Upper lobe of right lung (tissue), 1 donor: ENCODE measurements around the gene DHDH. TPM values are rescaled to one million over a fixed set of nuclear protein-coding genes. Genes with fewer than 3 reads are reported as not detected.

ENCODE experiments used
- ATAC-seq: fragments of 200-7000 bp; cut with Tn5 transposase; one replicate; pipeline ENCODE4 v1.9.1; 2020; ENCODE audit warnings: mild to moderate bottlenecking, moderate library complexity
- DNase-seq: peaks from one replicate; pipeline ENCODE4 v3.0.0-alpha.2; 2020
- H3K27ac ChIP-seq: fragments of 200-600 bp; one replicate; pipeline ENCODE4 v1.8.0; 2022
- H3K27me3 ChIP-seq: fragments of 200-600 bp; one replicate; pipeline ENCODE4 v1.8.0; 2022; ENCODE audit warnings: mild to moderate bottlenecking
- H3K36me3 ChIP-seq: fragments of 200-600 bp; one replicate; pipeline ENCODE4 v1.8.0; 2022
- H3K4me1 ChIP-seq: fragments of 200-600 bp; one replicate; pipeline ENCODE4 v1.8.0; 2022
- H3K4me3 ChIP-seq: fragments of 200-600 bp; one replicate; pipeline ENCODE4 v1.8.0; 2022; ENCODE audit warnings: mild to moderate bottlenecking
- H3K9me3 ChIP-seq: fragments of 200-600 bp; one replicate; pipeline ENCODE4 v1.8.0; 2022
- CTCF ChIP-seq: fragments of 200-600 bp; IDR thresholded peaks from one replicate; pipeline ENCODE4 v1.8.0; 2022; ENCODE audit warnings: antibody characterized with exemption
- intact Hi-C: fragments of 100-400 bp; cut with DNase I; formaldehyde crosslinking; loops from one replicate; pipeline ENCODE4 v1.11.0; 2022
- total RNA-seq: library from RNA; stranded (reverse); fragmentation: NEBNext Ultra II Directional; extraction: Animal tissue kit (Norgen Biotek cat#: 25700); gene quantifications from one replicate; pipeline ENCODE4 v1.2.1, GENCODE V29; 2021
- donor health status: DM: no; HTN: yes; CAD: no; lungs with severe emphysema.

The DHDH gene
- total RNA-seq, 1 donor from 2014 or later, result 3.0 TPM

DNA sequence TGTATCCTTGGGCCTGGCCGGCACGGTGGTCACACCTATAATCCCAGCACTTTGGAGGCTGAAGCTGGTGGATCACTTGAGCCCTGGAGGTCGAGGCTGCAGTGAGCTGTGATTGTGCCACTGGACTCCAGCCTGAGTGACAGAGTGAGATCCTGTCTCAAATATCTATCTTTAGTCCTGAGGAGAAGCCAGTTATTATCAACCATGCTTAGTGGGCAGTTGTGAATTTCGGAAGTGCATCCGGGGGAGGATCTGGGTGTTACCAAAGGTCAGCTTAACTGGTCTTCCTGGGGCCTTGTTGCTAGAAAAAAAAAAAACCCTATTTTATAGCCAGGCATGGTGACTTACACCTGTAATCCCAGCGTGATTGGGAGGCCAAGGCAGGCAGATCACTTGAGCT is 9.6 kb downstream of the DHDH start:
- no peaks in the 10 kb centered on the region for H3K27me3 ChIP-seq
- H3K36me3 ChIP-seq, result no peaks in the 10 kb centered on the region
- intact Hi-C loops, result no loop called here
- no peak for DNase-seq
- no peak for ATAC-seq
- no peak for TF ChIP-seq CTCF
- no peaks in the 10 kb centered on the region for H3K9me3 ChIP-seq
- no peak overlapping the region for H3K27ac ChIP-seq
- H3K4me1 ChIP-seq, result no peaks in the 10 kb centered on the region
- H3K4me3 ChIP-seq, result no peak overlapping the region

DNA sequence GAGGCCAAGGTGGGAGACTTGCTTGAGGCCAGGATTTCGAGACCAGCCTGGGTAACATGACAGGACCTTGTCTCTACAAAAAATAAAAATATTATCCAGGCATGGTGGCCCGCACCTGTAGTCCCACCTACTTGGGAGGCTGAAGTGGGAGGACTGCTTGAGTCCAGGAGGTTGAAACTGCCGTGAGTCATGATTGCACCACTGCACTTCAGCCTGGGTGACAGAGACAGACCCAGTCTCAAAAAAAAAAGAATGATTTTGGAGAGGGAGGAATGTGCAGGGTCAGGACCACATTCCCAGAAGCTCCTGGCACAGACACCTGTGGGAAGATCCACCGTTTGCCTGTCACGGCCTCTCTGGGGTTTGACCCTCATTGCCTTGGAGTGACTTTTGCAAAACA is 11.9 kb downstream of the DHDH start:
- no peak for DNase-seq
- H3K27me3 ChIP-seq, result no peaks in the 10 kb centered on the region
- H3K9me3 ChIP-seq, result no peaks in the 10 kb centered on the region
- H3K4me1 ChIP-seq, result no peaks in the 10 kb centered on the region
- H3K36me3 ChIP-seq, result no peaks in the 10 kb centered on the region
- no peak for ATAC-seq
- intact Hi-C loops, result no loop called here
- H3K4me3 ChIP-seq, result no peak overlapping the region
- no peak for TF ChIP-seq CTCF
- H3K27ac ChIP-seq, result no peak overlapping the region

DNA sequence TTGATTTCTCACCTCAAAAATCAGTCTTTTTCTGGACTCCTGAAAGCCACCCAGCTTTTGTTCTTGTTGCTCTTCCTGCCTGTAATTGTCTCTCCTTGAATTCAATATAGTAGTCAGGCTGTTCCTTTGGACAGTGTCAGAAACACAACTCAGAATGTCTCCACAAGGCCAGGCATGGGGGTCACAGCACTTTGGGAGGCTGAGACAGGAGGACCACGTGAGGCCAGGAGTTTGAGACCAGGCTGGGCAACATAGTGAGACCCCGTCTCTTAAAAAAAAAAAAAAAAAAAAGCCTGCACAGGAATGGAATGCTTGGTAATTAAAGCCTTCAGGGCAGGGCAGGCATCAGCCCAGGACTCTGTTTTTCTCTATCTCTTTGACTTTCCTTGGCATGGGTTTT is 12.3 kb downstream of the DHDH start:
- ATAC-seq (no peak), DNase-seq (no peak)
- Histone ChIP-seq H3K27me3 (no peaks in the 10 kb centered on the region), H3K9me3 (no peaks in the 10 kb centered on the region), H3K4me1 (no peaks in the 10 kb centered on the region), H3K36me3 (no peaks in the 10 kb centered on the region), H3K4me3 (no peak overlapping the region), H3K27ac (no peak overlapping the region)
- intact Hi-C loops, result no loop called here
- no peak for TF ChIP-seq CTCF

DNA sequence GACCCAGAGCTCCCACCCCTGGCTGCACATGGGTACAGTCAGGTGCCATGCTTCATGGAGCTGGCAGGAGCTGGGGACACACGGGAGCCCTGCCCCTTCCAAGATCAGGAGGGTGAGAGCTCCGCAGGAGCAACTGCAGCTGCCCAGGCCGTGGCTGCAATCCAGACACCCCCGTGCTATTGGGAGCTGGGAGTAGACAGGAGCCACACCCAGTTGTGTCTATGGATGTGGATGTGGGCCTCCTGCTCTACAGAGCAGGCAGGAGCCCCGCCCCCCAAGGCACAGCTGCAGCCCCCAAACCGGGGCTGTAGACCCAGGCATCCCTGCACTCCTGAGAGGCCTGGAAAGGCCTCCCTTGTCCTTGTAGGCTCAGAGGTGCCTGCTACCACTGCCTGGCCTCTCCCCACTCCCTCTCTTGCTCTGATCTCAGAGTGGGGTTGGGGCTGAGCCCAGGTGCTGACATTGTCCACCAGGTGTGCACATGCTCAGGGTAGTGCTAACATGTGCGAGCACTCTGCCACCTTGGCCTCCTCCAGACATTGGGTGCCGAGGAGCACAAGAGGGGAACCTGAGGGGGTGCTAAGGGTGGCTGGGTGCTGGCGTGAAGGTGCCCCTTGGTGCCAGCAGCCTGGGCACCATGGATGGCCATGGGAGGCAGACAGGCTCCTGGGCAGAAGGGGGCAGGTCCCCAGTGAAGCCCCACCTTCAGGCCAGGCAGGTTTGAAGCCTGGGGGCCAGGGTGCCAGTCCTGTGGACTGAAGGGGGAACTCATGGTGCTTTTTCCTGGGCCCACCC is 13.2 kb downstream of the DHDH start:
- no peak for DNase-seq
- Histone ChIP-seq H3K4me3 (no peak overlapping the region), H3K27ac (no peak overlapping the region), H3K27me3 (no peaks in the 10 kb centered on the region), H3K4me1 (no peaks in the 10 kb centered on the region), H3K9me3 (no peaks in the 10 kb centered on the region), H3K36me3 (no peaks in the 10 kb centered on the region)
- ATAC-seq, result peak; percentile 16
- no peak for TF ChIP-seq CTCF
- intact Hi-C loops, result no loop called here

DNA sequence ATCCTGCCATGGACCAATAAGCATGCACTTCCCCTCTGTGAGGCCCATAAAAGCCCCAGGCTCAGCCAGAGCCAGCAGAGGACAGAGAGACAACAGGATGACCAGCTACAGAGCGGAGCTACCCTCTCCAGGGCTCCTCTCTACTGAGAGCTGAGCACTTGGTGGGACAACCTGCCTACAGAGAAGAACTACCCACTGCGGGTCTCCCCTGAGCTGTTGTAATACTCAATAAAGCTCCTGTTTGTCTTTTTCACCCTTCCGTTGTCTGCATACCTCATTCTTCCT is 13.7 kb downstream of the DHDH start:
- intact Hi-C loops, result no loop called here

More for the DNA sequence above, 13.7 kb downstream of the DHDH start:
- H3K9me3 ChIP-seq, result no peaks in the 10 kb centered on the region
- H3K27ac ChIP-seq, result no peak overlapping the region
- ATAC-seq, result no peak
- H3K4me1 ChIP-seq, result no peaks in the 10 kb centered on the region
- no peaks in the 10 kb centered on the region for H3K36me3 ChIP-seq
- no peak for DNase-seq
- no peaks in the 10 kb centered on the region for H3K27me3 ChIP-seq
- no peak for TF ChIP-seq CTCF
- no peak overlapping the region for H3K4me3 ChIP-seq
